Fibroblast of skin of back (primary cell): ENCODE results near the gene NHERF2.
A peak's percentile ranks its signal among the peaks of the same experiment; 100 is the strongest.
"Not testable (repeated sequence)": the region's sequence is repeated elsewhere in the genome, so short reads cannot be mapped to it uniquely, and the experiment has no call there.

Experiments used
- DNase-seq: peaks from one replicate; pipeline ENCODE4 v3.0.0-alpha.2; 2013

Gene NHERF2

DNA sequence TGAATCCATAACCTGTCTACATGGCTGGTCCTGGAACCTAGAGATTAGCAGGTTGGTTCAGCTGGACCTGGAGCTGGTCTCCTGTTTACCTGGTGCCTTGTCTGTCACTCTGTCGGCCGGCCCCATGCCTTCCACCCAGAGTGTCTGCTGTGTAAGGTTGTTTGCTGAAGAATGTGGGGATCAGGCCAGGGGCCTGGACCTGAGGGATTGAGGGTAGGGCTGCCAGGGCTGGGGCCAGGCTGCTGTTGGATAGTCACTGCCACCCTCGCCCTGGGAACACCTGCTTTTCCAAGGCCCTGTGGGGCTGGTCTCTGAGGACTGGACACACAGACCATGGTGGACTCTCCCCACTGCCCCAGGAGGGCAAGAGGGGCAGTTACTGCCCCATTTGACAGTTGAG, 1.4 kb downstream of the NHERF2 start:
- no peak for DNase-seq

DNA sequence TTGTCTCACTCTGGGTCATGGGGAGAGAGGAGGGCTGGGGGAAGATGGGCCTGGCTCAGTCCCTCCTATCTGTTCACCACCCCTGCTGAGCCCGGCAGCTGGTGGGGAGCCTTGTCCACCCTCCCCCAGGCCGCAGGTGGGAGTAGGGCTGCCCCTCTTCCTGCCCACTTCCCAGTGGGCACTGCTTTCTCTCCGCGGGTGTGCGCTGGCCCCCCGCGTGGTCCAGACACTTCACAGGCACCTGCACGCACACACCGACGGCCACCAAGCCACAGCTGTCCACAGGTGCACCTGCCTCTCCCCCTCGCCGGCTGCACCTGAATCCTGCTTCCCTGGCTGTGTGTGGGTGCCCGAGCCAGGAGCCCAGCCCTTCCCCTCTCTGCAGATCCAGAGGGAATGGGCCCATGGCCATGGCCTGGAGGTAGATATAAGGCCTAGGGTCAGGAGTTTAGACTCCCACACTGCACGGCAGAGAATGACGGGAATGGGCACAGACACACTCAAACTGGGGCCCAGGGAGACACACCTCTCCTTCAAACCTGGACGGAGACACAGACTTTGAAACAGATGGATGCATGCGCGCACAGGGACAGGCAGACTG, 2.0 kb downstream of the NHERF2 start:
- DNase-seq: no peak

GRCh38 chr16:2029350-2029749, 2.6 kb downstream of the NHERF2 start:
- no peak for DNase-seq

- no peak for DNase-seq
Measured at GRCh38 chr16:2030036-2030435, 3.3 kb downstream of the NHERF2 start.

DNA sequence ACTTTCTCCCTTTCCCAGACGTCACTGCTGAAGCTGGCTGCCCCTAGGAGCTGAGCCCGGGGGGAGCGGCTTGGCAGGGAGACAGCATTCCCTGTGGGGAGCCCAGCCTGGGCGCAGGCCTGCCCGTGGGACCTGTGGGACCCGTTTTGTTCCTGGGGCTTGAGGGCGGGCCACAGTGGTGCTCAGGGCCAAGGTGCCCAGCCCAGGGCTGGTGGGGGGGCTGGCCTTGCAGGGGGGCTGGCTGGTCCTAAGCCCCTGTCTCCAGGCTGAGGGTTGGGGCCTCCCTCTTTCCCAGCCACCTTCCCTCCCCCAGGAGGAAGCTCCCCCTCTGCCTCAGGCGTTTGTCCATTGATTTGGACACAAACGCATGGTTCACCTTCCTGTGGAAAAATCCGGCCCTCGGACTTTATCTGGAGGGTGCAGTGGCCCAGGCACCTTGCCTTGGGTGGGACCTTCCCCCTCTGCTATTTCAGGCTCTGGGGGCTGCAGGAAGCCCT, 4.4 kb downstream of the NHERF2 start:
- no peak for DNase-seq

- DNase-seq: peak; percentile 60
Measured at GRCh38 chr16:2032285-2033056, 5.8 kb downstream of the NHERF2 start.

- peak; percentile 78 for DNase-seq
Measured at GRCh38 chr16:2033057-2033908, 6.6 kb downstream of the NHERF2 start.

DNA sequence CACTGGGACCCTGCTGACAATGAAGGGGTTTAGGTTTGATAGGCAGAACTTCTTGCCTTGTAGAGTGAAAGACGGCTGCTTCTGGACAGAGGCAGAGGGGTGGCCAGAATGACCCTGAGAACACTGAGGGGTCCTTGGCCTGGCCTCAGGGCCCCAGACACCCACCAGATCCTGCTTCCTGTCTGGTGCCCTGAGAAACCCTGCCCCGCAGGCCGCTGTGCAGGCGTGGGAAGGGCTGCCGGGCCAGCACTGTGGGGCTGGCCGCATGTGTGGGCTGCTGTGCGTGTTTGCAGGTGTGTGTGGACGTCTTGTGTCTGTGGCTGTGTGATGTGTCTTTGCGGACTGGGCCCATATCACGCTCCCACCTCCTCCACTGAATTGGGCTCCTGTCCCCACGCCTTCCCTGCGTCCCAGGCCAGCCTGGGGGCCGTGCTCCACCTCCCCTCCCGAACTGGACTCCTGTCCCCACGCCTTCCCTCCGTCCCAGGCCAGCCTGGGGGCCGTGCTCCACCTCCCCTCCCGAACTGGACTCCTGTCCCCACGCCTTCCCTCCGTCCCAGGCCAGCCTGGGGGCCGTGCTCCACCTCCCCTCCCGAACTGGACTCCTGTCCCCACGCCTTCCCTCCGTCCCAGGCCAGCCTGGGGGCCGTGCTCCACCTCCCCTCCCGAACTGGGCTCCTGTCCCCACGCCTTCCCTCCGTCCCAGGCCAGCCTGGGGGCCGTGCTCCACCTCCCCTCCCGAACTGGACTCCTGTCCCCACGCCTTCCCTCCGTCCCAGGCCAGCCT, 7.4 kb downstream of the NHERF2 start:
- DNase-seq: not testable (repeated sequence)

GRCh38 chr16:2034696-2035430, 8.2 kb downstream of the NHERF2 start:
- no peak for DNase-seq

DNA sequence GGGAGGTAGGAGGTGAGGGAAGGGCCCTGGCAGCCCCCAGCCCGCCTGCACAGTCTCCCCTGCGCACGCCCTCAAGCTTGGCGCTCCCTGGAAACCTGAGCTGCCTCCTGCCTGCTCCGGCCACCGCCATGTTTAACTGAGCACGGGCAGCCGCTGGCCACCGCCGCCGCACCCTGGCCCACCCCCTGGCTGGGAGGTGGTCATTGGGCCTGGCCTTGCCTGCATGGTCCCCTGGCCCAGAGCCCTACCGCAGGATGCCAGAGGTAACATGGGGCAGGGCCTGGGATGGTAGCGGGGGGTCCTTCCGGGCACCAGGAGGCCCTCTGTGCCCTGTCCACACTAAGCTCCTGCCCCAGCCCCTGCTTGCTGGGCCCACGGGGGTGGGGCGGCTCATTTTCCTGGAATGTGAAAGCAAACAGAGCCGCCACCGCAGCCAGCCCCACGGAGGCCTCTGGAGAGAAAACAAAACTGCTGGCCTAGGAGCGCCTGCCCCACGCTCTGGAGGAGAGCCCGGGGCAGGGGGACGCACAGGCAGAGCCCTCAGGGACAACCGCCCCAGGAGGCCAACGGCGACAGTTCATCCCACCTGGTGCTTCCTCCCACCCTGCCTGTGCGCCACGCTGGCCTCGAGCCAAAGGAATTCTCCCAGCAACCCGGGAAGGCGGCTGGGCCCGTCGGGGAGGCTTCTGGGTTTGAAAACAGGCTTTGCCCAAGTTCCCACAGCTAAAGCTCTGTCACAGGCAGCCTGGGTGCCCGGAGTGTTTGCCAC, 8.9 kb downstream of the NHERF2 start:
- peak; percentile 95 for DNase-seq

- DNase-seq: no peak
Measured at GRCh38 chr16:2036200-2036966, 9.7 kb downstream of the NHERF2 start.

DNA sequence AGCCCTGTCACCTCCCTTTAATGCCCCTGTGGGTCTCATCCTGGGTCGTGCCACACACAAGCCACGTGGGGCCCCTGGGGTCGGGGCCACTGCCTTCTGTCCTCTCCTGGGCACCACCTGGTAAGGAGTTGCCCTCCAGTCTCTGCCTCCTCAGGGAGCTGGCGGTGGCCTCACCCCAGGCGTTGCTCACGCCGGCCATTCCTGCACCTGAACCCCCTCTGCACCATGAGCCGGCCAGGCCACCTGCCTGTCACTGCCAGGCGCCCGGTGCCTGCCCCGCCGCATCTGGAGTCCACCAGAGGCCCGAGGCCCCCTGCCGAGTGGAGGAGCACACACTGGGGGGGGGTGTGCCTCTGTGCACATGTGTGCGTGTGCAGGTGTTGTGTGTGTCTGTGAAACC, 10.4 kb downstream of the NHERF2 start:
- DNase-seq: no peak

DNA sequence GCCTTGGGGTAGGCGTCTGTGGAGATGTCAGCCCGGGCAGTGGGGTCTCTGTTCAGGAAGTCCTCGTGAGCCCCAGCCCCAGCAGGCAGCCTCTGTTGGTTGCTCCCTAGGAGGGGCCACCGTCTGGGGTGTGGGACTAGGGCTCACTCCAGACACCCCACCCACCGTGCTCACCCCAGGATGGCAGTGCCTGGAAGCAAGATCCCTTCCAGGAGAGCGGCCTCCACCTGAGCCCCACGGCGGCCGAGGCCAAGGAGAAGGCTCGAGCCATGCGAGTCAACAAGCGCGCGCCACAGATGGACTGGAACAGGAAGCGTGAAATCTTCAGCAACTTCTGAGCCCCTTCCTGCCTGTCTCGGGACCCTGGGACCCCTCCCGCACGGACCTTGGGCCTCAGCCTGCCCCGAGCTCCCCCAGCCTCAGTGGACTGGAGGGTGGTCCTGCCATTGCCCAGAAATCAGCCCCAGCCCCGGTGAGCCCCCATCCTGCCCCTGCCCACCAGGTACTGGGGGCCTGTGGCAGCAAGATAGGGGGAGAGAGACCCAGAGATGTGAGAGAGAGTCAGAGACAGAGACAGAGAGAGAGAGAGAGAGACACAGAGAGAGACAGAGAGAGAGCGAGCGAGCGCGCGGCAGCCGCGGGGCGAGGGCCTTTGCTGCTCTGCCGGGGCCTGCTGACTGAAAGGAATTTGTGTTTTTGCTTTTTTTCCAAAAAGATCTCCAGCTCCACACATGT, 11.1 kb downstream of the NHERF2 start:
- no peak for DNase-seq

DNA sequence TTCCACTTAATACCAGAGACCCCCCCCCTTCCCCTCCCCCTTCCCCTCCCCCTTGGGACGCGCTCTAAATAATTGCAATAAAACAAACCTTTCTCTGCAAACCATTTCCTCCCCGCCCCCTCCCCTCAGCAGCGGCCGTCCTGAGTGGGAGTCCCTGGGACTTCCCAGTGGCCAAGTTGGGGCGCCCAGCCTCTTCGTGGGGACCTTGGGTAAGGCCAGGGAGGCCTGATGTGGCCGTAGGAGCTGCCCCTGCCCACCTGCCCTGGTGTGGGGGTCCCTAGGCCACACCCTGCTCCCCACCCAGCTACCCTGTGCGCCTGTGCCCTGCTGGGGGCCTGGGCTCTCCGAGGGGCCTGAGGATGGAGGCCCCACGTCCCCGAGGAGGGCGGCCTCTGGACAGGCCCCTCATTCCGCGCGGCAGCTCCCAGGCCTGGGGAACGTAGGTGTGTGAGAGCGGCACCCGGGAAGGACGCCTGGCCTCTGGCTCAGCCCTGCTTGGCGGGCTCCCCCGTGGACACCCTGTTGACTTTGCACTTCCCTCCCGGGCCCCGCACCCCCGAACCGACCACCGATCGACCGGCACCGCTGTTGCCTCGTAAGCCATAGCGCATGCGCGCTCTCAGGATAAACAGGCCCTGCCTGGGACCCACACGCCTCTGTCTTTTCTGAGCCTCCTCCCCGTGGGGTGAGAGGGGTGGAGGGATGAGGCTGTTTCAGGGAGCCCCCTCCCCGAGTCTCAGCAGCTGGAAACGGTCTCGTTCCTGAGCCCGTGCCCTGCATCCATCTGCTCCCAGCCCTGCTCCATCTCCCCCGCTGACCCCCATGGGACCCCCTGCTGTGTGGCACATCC, 11.9 kb downstream of the NHERF2 start:
- DNase-seq: no peak

DNA sequence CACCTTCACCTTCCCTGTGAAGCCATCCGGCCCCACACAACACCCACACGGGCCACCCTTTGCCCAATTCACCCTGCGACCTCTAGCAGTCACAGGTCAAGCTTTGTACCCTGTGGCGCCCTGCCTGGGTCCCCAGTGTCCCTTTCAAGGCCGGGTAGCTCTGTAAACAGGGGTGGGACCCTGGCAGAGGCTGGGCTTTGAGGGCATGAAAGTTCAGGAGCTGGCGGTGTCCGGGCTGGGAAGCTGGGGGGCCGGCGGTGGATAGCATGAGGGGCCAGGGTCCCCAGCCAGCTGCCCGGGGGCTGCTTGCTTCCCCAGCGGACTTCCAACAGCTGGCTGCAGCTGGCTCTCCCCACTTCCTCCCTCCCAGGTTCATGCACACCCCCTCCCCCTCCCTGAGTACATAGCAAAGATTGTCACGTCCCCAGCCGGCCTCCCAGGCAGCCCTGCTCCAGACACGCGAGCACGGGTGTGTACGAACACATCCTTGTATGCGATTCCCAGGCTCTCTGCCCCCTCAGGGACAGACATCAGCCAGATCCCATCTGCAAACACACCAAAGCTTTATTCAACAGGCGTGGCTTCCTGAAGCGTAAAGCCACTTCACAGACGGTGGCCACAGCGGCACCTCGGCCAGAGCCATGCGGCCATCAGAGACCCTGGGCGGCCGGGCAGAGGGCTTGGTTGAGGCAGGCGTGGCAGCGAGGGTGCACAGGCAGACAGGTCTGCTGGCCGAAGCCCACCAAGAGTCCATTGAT, 12.8 kb downstream of the NHERF2 start:
- peak; percentile 98 for DNase-seq

- no peak for DNase-seq
Measured at GRCh38 chr16:2040041-2040786, 13.5 kb downstream of the NHERF2 start.
